Keratinocyte (primary cell): ENCODE measurements around the gene KRT71.

Source experiments
- EZH2 ChIP-seq: IDR thresholded peaks from one replicate; pipeline ENCODE4 v1.6.1; 2012; ENCODE audit warnings: inconsistent platforms, mild to moderate bottlenecking, low read length, moderate library complexity
- TF ChIP-seq, protein P1 (sequence below), 3 experiments: IDR thresholded peaks in 1 of 3; conservative IDR thresholded peaks in 1 of 3; optimal IDR thresholded peaks in 1 of 3; 2 replicates in 2 of 3; 3 replicates in 1 of 3; pipeline versions ENCODE3 to v1.5.1; 2011; ENCODE audit warnings: low read length in 3 of 3, mild to moderate bottlenecking in 3 of 3, moderate library complexity in 2 of 3, control low read depth in 1 of 3, inconsistent platforms in 1 of 3; ENCODE audit not compliant: insufficient read depth in 2 of 3; ENCODE audit errors: extremely low read depth in 1 of 3

DNA sequence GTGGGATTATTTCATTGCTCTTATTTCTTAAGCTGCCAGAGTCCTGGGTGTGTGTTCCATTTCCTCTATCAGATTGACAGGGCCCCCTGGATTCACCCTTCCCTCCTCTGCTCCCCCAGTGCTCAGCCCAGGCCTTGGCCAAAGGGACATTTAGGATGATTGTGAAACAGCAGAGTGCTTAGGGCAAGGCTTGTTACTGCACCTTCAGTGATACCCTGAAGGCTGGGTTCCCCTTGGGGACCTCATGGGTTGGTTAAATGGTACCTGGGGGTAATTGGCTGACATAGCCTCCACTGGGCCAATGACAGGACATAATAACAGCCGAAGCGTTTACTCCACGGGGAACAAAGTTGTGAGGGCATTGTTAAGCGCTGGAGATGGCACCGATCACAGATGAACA, 49.6 kb upstream of the KRT71 start:
- TF ChIP-seq, protein P1, sequence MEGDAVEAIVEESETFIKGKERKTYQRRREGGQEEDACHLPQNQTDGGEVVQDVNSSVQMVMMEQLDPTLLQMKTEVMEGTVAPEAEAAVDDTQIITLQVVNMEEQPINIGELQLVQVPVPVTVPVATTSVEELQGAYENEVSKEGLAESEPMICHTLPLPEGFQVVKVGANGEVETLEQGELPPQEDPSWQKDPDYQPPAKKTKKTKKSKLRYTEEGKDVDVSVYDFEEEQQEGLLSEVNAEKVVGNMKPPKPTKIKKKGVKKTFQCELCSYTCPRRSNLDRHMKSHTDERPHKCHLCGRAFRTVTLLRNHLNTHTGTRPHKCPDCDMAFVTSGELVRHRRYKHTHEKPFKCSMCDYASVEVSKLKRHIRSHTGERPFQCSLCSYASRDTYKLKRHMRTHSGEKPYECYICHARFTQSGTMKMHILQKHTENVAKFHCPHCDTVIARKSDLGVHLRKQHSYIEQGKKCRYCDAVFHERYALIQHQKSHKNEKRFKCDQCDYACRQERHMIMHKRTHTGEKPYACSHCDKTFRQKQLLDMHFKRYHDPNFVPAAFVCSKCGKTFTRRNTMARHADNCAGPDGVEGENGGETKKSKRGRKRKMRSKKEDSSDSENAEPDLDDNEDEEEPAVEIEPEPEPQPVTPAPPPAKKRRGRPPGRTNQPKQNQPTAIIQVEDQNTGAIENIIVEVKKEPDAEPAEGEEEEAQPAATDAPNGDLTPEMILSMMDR (optimal IDR thresholded peaks at IDR 0.05 in 1 of 3, IDR thresholded peaks at IDR 0.05 in 1 of 3, conservative IDR thresholded peaks at IDR 0.05 in 1 of 3; ENCODE audit: extremely low read depth in 1 of 3, insufficient read depth in 2 of 3, low read length in 3 of 3), result no peak
- TF ChIP-seq EZH2, result no peak
